Measurements from ENCODE around the gene RAB33B.
A peak's percentile ranks its signal among the peaks of the same experiment; 100 is the strongest.

The RAB33B gene

DNA sequence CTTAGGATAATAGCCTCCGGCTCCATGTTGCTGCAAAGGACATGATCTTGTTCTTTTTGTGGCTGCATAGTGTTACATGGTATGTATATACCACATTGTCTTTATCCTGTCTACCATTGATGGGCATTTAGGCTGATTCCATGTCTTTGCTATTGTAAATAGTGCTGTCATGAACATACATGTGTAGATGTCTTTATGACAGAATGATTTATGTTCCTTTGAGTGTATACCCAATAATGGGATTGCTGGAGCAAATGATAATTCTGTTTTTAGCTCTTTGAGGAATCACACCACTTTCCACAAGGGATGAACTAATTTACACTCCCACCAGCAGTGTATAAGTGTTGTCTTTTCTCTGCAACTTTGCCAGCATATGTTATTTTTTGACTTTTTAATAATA, 4.6 kb downstream of the RAB33B start:
- Histone ChIP-seq H3K36me3 (ENCODE audit: control insufficient read depth, low read length) (peaks cover 9% of the 10 kb centered on the region; the same call in 1 of the 2 replicates), H3K27ac (ENCODE audit: low read depth, low read length) (no peak overlapping the region), H3F3A (ENCODE audit: control insufficient read depth, insufficient read depth) (peaks cover 7% of the 10 kb centered on the region; the same call in 1 of the 2 replicates), H3K27me3 (ENCODE audit: control insufficient read depth, low read length) (no peaks in the 10 kb centered on the region), H3K79me2 (ENCODE audit: control insufficient read depth, low read length) (peaks cover 83% of the 10 kb centered on the region), H3K9me3 (ENCODE audit: control insufficient read depth, insufficient read depth, low read length) (no peaks in the 10 kb centered on the region), H3K4me3 (ENCODE audit: low read length) (no peak overlapping the region), H3K4me1 (ENCODE audit: control insufficient read depth, low read length) (peaks cover 45% of the 10 kb centered on the region), H3K4me2 (ENCODE audit: low read length) (peak overlapping the region; percentile 1), H3K9me2 (replicated peaks; ENCODE audit: control insufficient read depth, low read length) (no peaks in the 10 kb centered on the region), H4K20me1 (ENCODE audit: control insufficient read depth, insufficient read depth, low read depth, low read length) (no peaks in the 10 kb centered on the region)
- TF ChIP-seq EZH2phosphoT487 (IDR thresholded peaks at IDR 0.05; ENCODE audit: borderline replicate concordance, low read length): no peak
- TF ChIP-seq, protein P1, sequence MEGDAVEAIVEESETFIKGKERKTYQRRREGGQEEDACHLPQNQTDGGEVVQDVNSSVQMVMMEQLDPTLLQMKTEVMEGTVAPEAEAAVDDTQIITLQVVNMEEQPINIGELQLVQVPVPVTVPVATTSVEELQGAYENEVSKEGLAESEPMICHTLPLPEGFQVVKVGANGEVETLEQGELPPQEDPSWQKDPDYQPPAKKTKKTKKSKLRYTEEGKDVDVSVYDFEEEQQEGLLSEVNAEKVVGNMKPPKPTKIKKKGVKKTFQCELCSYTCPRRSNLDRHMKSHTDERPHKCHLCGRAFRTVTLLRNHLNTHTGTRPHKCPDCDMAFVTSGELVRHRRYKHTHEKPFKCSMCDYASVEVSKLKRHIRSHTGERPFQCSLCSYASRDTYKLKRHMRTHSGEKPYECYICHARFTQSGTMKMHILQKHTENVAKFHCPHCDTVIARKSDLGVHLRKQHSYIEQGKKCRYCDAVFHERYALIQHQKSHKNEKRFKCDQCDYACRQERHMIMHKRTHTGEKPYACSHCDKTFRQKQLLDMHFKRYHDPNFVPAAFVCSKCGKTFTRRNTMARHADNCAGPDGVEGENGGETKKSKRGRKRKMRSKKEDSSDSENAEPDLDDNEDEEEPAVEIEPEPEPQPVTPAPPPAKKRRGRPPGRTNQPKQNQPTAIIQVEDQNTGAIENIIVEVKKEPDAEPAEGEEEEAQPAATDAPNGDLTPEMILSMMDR (IDR thresholded peaks at IDR 0.05; ENCODE audit: low read depth, low read length, poor library complexity, severe bottlenecking): no peak

GRCh38 chr4:139458999-139459398, 5.1 kb downstream of the RAB33B start:
- Histone ChIP-seq H3K4me2 (ENCODE audit: low read length) (peak overlapping the region; percentile 1; the same call in 1 of the 2 replicates), H3K4me1 (ENCODE audit: control insufficient read depth, low read length) (peaks cover 45% of the 10 kb centered on the region), H3K9me3 (ENCODE audit: control insufficient read depth, insufficient read depth, low read length) (no peaks in the 10 kb centered on the region), H3K36me3 (ENCODE audit: control insufficient read depth, low read length) (peaks cover 9% of the 10 kb centered on the region; the same call in 1 of the 2 replicates), H4K20me1 (ENCODE audit: control insufficient read depth, insufficient read depth, low read depth, low read length) (no peaks in the 10 kb centered on the region), H3K27ac (ENCODE audit: low read depth, low read length) (no peak overlapping the region), H3K9me2 (replicated peaks; ENCODE audit: control insufficient read depth, low read length) (no peaks in the 10 kb centered on the region), H3K27me3 (ENCODE audit: control insufficient read depth, low read length) (no peaks in the 10 kb centered on the region), H3F3A (ENCODE audit: control insufficient read depth, insufficient read depth) (peaks cover 7% of the 10 kb centered on the region; the same call in 1 of the 2 replicates), H3K79me2 (ENCODE audit: control insufficient read depth, low read length) (peaks cover 87% of the 10 kb centered on the region), H3K4me3 (ENCODE audit: low read length) (no peak overlapping the region)
- no peak for TF ChIP-seq EZH2phosphoT487 (IDR thresholded peaks at IDR 0.05; ENCODE audit: borderline replicate concordance, low read length)
- TF ChIP-seq, protein P1 (IDR thresholded peaks at IDR 0.05; ENCODE audit: low read depth, low read length, poor library complexity, severe bottlenecking): no peak

GRCh38 chr4:139460565-139460964, 6.6 kb downstream of the RAB33B start:
- peaks cover 37% of the 10 kb centered on the region for H3K4me1 ChIP-seq (ENCODE audit: control insufficient read depth, low read length)
- 0 out of 2 replicates have a peak, but pooled peaks cover 3% of the 10 kb centered on the region for H3K36me3 ChIP-seq (ENCODE audit: control insufficient read depth, low read length)
- H3K9me3 ChIP-seq (ENCODE audit: control insufficient read depth, insufficient read depth, low read length): no peaks in the 10 kb centered on the region
- H3K9me2 ChIP-seq (replicated peaks; ENCODE audit: control insufficient read depth, low read length): no peaks in the 10 kb centered on the region
- H3F3A ChIP-seq (ENCODE audit: control insufficient read depth, insufficient read depth): peaks cover 4% of the 10 kb centered on the region; the same call in 1 of the 2 replicates
- peaks cover 78% of the 10 kb centered on the region for H3K79me2 ChIP-seq (ENCODE audit: control insufficient read depth, low read length)
- no peak overlapping the region for H3K4me2 ChIP-seq (ENCODE audit: low read length)
- TF ChIP-seq EZH2phosphoT487 (IDR thresholded peaks at IDR 0.05; ENCODE audit: borderline replicate concordance, low read length): no peak
- TF ChIP-seq, protein P1 (IDR thresholded peaks at IDR 0.05; ENCODE audit: low read depth, low read length, poor library complexity, severe bottlenecking): no peak
- H3K4me3 ChIP-seq (ENCODE audit: low read length): no peak overlapping the region
- H3K27ac ChIP-seq (ENCODE audit: low read depth, low read length): no peak overlapping the region
- no peaks in the 10 kb centered on the region for H3K27me3 ChIP-seq (ENCODE audit: control insufficient read depth, low read length)
- H4K20me1 ChIP-seq (ENCODE audit: control insufficient read depth, insufficient read depth, low read depth, low read length): no peaks in the 10 kb centered on the region

All from DOHH2 (cell line).